H1 (cell line): Measurements from ENCODE around the gene COPZ1. TPM values are rescaled to one million over a fixed set of nuclear protein-coding genes. Genes with fewer than 3 reads are reported as not detected.
"Not testable (repeated sequence)": the region's sequence is repeated elsewhere in the genome, so short reads cannot be mapped to it uniquely, and the experiment has no call there.

Source experiments
- CTCF ChIA-PET: fragments of 300-600 bp; sonication (Branson Sonifier 250); formaldehyde crosslinking; loops from one replicate; lab custom pipeline; 2021; ENCODE audit not compliant: partially characterized antibody; lab: Charles Lee
- POLR2A ChIA-PET: fragments of 300-600 bp; sonication (Branson Sonifier 250); formaldehyde crosslinking; loops from one replicate; lab custom pipeline; 2021; ENCODE audit warnings: inconsistent platforms; ENCODE audit not compliant: partially characterized antibody; lab: Charles Lee
- DNase-seq, 2 experiments: peaks; one replicate each; pipeline versions ENCODE4 v3.0.0 to v3.0.0-alpha.2; 2010 to 2022; ENCODE audit warnings: low spot score in 2 of 2, low read depth in 1 of 2, mixed read lengths in 1 of 2
- FAIRE-seq: peaks from 2 replicates; lab custom pipeline; 2011; peaks lifted over from hg19 to GRCh38; lab: Jason Lieb, UNC
- H2AFZ ChIP-seq: 2 replicates; pipeline ENCODE4 v1.8.1; 2012; ENCODE audit warnings: low read length, inconsistent platforms
- H2AK5ac ChIP-seq: 2 replicates; pipeline ENCODE4 v1.6.1; 2013; ENCODE audit warnings: low read depth, low read length
- H2BK120ac ChIP-seq: replicated peaks from 2 replicates; pipeline ENCODE3; 2013; ENCODE audit warnings: low read depth, low read length, inconsistent platforms
- H2BK12ac ChIP-seq: 2 replicates; pipeline ENCODE4 v1.6.1; 2013; ENCODE audit warnings: low read depth, low read length
- H2BK15ac ChIP-seq: 2 replicates; pipeline ENCODE4 v1.6.1; 2013; ENCODE audit warnings: low read length
- H2BK20ac ChIP-seq: 2 replicates; pipeline ENCODE4 v1.6.1; 2013; ENCODE audit warnings: low read length
- H2BK5ac ChIP-seq: 2 replicates; pipeline ENCODE4 v1.6.1; 2013; ENCODE audit warnings: low read depth, low read length
- H3K14ac ChIP-seq: 2 replicates; pipeline ENCODE4 v1.6.1; 2013; ENCODE audit warnings: inconsistent platforms; ENCODE audit not compliant: insufficient read length
- H3K18ac ChIP-seq: 2 replicates; pipeline ENCODE4 v1.6.1; 2013; ENCODE audit warnings: low read length; ENCODE audit errors: extremely low read depth
- H3K23ac ChIP-seq: 2 replicates; pipeline ENCODE4 v1.6.1; 2013; ENCODE audit warnings: inconsistent platforms; ENCODE audit not compliant: insufficient read length
- H3K23me2 ChIP-seq: 2 replicates; pipeline ENCODE4 v1.6.1; 2013; ENCODE audit warnings: low read depth, low read length
- H3K27ac ChIP-seq: 2 replicates; pipeline ENCODE4 v1.6.1; 2011; ENCODE audit warnings: low read depth, low read length, inconsistent platforms
- H3K27me3 ChIP-seq, 4 experiments: replicated peaks in 1 of 4; 1 replicate in 1 of 4; 2 replicates in 3 of 4; pipeline versions ENCODE4 v1.6.1 to v1.8.1; 2011 to 2013; ENCODE audit warnings: low read length in 3 of 4, mild to moderate bottlenecking in 3 of 4, inconsistent platforms in 2 of 4, mixed read lengths in 2 of 4, moderate library complexity in 1 of 4; ENCODE audit not compliant: control insufficient read depth in 3 of 4, insufficient read depth in 3 of 4; ENCODE audit errors: extremely low read depth in 1 of 4
- H3K36me3 ChIP-seq, 4 experiments: 2 replicates each; pipeline versions ENCODE4 v1.6.1 to v1.8.1; 2011 to 2013; ENCODE audit warnings: mild to moderate bottlenecking in 4 of 4, low read length in 3 of 4, moderate library complexity in 2 of 4, control low read depth in 1 of 4, inconsistent platforms in 1 of 4; ENCODE audit not compliant: insufficient read depth in 4 of 4, control insufficient read depth in 2 of 4
- H3K4ac ChIP-seq: replicated peaks from 2 replicates; pipeline ENCODE3; 2013; ENCODE audit warnings: low read length, low read depth, mixed read lengths, inconsistent platforms; ENCODE audit not compliant: insufficient read length
- H3K4me1 ChIP-seq, 4 experiments: replicated peaks in 1 of 4; 1 replicate in 1 of 4; 2 replicates in 3 of 4; pipeline versions ENCODE4 v1.6.1 to v1.8.1; 2011 to 2013; ENCODE audit warnings: low read length in 3 of 4, inconsistent platforms in 2 of 4, mixed read lengths in 1 of 4; ENCODE audit not compliant: insufficient read depth in 4 of 4, control insufficient read depth in 3 of 4
- H3K4me2 ChIP-seq, 2 experiments: 2 replicates each; pipeline versions ENCODE4 v1.6.1 to v1.8.1; 2011 to 2013; ENCODE audit warnings: low read depth in 2 of 2, low read length in 2 of 2, control low read depth in 1 of 2, inconsistent platforms in 1 of 2, mild to moderate bottlenecking in 1 of 2; ENCODE audit not compliant: insufficient read depth in 1 of 2
- H3K4me3 ChIP-seq, 4 experiments: fragments of 200-600, 300-600 bp in 1 of 4; sonication (generic), shearing (Covaris generic), sonication (Bioruptor Twin) in 1 of 4; 2 replicates each; pipeline versions ENCODE4 v1.5.1 to v1.8.1; 2011 to 2016; ENCODE audit warnings: low read length in 4 of 4, low read depth in 3 of 4, control low read depth in 2 of 4, inconsistent platforms in 2 of 4, mild to moderate bottlenecking in 2 of 4, mixed read lengths in 1 of 4, moderate library complexity in 1 of 4; ENCODE audit not compliant: insufficient read depth in 2 of 4; ENCODE audit errors: extremely low read depth in 1 of 4
- H3K56ac ChIP-seq: replicated peaks from 2 replicates; pipeline ENCODE3; 2013; ENCODE audit warnings: low read depth, mild to moderate bottlenecking, mixed read lengths, low read length, inconsistent platforms; ENCODE audit not compliant: insufficient read length
- H3K79me1 ChIP-seq: 2 replicates; pipeline ENCODE4 v1.6.1; 2013; ENCODE audit warnings: low read depth, low read length, control low read depth
- H3K79me2 ChIP-seq, 2 experiments: 2 replicates each; pipeline versions ENCODE4 v1.6.1 to v1.8.1; 2012 to 2013; ENCODE audit warnings: low read length in 2 of 2, mild to moderate bottlenecking in 2 of 2, inconsistent platforms in 1 of 2; ENCODE audit not compliant: insufficient read depth in 2 of 2, control insufficient read depth in 1 of 2
- H3K9ac ChIP-seq, 4 experiments: replicated peaks in 1 of 4; 1 replicate in 1 of 4; 2 replicates in 3 of 4; pipeline versions ENCODE4 v1.6.1 to v1.8.1; 2011 to 2013; ENCODE audit warnings: low read depth in 3 of 4, low read length in 3 of 4, control low read depth in 2 of 4, mild to moderate bottlenecking in 2 of 4, moderate library complexity in 2 of 4, inconsistent platforms in 1 of 4; ENCODE audit errors: extremely low read depth in 1 of 4
- H3K9me3 ChIP-seq, 2 experiments: 2 replicates each; pipeline versions ENCODE4 v1.6.1 to v1.8.1; 2012 to 2013; ENCODE audit warnings: mild to moderate bottlenecking in 2 of 2, moderate library complexity in 2 of 2, control low read depth in 1 of 2, inconsistent platforms in 1 of 2, low read depth in 1 of 2, low read length in 1 of 2, mixed read lengths in 1 of 2; ENCODE audit not compliant: insufficient read depth in 2 of 2
- H4K20me1 ChIP-seq, 2 experiments: replicated peaks in 1 of 2; 2 replicates each; pipeline versions ENCODE3 to v1.8.1; 2011 to 2013; ENCODE audit warnings: inconsistent platforms in 2 of 2, low read length in 2 of 2, mild to moderate bottlenecking in 1 of 2; ENCODE audit not compliant: insufficient read depth in 2 of 2, control insufficient read depth in 1 of 2
- H4K5ac ChIP-seq: 2 replicates; pipeline ENCODE4 v1.6.1; 2013; ENCODE audit warnings: low read length, low read depth, mixed read lengths, inconsistent platforms; ENCODE audit not compliant: insufficient read length
- H4K8ac ChIP-seq: 2 replicates; pipeline ENCODE4 v1.8.0; 2013; ENCODE audit warnings: mild to moderate bottlenecking, moderate library complexity, low read length, inconsistent platforms; ENCODE audit not compliant: insufficient read depth; ENCODE audit errors: extremely low read depth
- H4K91ac ChIP-seq: replicated peaks from 2 replicates; pipeline ENCODE3; 2013; ENCODE audit warnings: low read length, mixed read lengths, inconsistent platforms; ENCODE audit not compliant: insufficient read length
- POLR2A ChIP-seq, 2 experiments: IDR thresholded peaks; 1 replicate in 1 of 2; 2 replicates in 1 of 2; pipeline ENCODE4 v1.6.1; 2011; ENCODE audit warnings: low read depth in 2 of 2, low read length in 2 of 2, mild to moderate bottlenecking in 2 of 2; ENCODE audit errors: control extremely low read depth in 1 of 2
- SIRT6 ChIP-seq: IDR thresholded peaks from one replicate; pipeline ENCODE4 v1.7.1; 2012; ENCODE audit warnings: low read length, inconsistent platforms
- SP4 ChIP-seq: IDR thresholded peaks from 2 replicates; pipeline ENCODE4 v1.6.1; 2012; ENCODE audit warnings: low read length, inconsistent platforms
- YY1 ChIP-seq: IDR thresholded peaks from 2 replicates; pipeline ENCODE4 v1.6.1; 2011; ENCODE audit warnings: low read depth, mild to moderate bottlenecking, low read length
- WGBS, 2 experiments: shearing (Covaris generic) in 1 of 2; methylation state at CpG; one replicate each; pipeline versions ENCODE4 v1.1.6 to v1.1.7; 2013 to 2015; ENCODE audit warnings: low lambda C conversion rate in 2 of 2, mixed read lengths in 2 of 2, inconsistent platforms in 1 of 2, low coverage in 1 of 2, missing lambda C conversion rate in 1 of 2; ENCODE audit not compliant: insufficient replicate concordance in 2 of 2, insufficient coverage in 1 of 2, insufficient read length in 1 of 2; ENCODE audit errors: extremely low coverage in 1 of 2, missing lambda C conversion rate in 1 of 2; 5-methylcytosine and 5-hydroxymethylcytosine counted together
- polyA plus RNA-seq, 7 experiments: library from polyadenylated mRNA; depleted of rRNA in 3 of 7; stranded (reverse) in 5 of 7; unstranded in 2 of 7; fragments of >200 nt in 5 of 7; fragments of 200-250 nt in 2 of 7; gene quantifications; 1 replicate in 5 of 7; 2 replicates in 1 of 7; 4 replicates in 1 of 7; pipeline versions ENCODE4 v1.2.1 to v1.2.3, GENCODE V29; 2011 to 2013; ENCODE audit warnings: missing spikeins in 2 of 7, mixed read lengths in 2 of 7
- total RNA-seq: library from RNA; stranded (reverse); fragmentation: NEBNext Ultra II Directional; extraction: Animal tissue kit (Norgen Biotek cat#: 25700); gene quantifications from 2 replicates; pipeline ENCODE4 v1.2.1, GENCODE V29; 2021

The COPZ1 gene
- total and polyA plus RNA-seq, 2 of the 8 experiments (the other 6 are each of a cell fraction or from before 2014, with no cell fraction given): 103 to 133 TPM

DNA sequence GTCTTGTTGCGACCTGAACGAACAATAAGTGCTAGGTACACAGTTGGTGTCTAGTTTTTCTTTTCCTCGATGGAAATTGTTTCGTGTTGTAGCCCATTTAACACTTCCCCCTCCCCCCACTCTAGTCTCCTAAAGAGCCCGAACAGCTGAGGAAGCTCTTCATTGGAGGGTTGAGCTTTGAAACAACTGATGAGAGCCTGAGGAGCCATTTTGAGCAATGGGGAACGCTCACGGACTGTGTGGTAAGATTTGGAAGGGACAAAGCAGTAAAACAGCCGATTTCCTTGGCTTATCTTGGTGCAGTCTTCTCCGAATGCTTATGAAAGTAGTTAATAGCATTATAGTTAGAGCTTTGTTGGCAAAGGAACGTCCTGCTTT, 43.7 kb upstream of the COPZ1 start:
- peaks cover 0 to 12% (median 8%) of the 10 kb centered on the region in 4 experiments; a peak in 5 of 7 replicates for H3K4me1 ChIP-seq
- peaks cover 13% of the 10 kb centered on the region for H3K23me2 ChIP-seq
- H4K20me1 ChIP-seq: peaks cover 20 to 26% of the 10 kb centered on the region in 2 experiments
- H3K9ac ChIP-seq: peak overlapping the region; percentile 97 to 100 (median 100)
- peak overlapping the region; percentile 98 for H4K5ac ChIP-seq
- not testable (repeated sequence) for DNase-seq, H2AFZ ChIP-seq, H3K27me3 ChIP-seq, H3K14ac ChIP-seq, H3K79me1 ChIP-seq, H3K23ac ChIP-seq, FAIRE-seq, H3K9me3 ChIP-seq, H2BK20ac ChIP-seq, H2BK15ac ChIP-seq
- WGBS, 2 experiments: 1% methylated on average over 10 of the region's 10 CpGs; no CpG with 5 or more reads in 1 of the 2 experiments
- peak overlapping the region; percentile 70 to 99 (median 90) for H3K4me3 ChIP-seq
- peak overlapping the region; percentile 99 for H3K4ac ChIP-seq
- peak overlapping the region; percentile 51; the same call in 1 of the 2 replicates for H2BK12ac ChIP-seq
- peak overlapping the region; percentile 3 for H2BK120ac ChIP-seq
- H3K56ac ChIP-seq: peak overlapping the region; percentile 85
- TF ChIP-seq SIRT6 (peak; percentile 47), SP4 (0 out of 2 replicates have a peak, but pooled peaks have one; percentile 12), YY1 (0 out of 2 replicates have a peak, but pooled peaks have one; percentile 47), POLR2A (IDR thresholded peaks at IDR 0.05; ENCODE audit: control extremely low read depth in 1 of 2, low read depth in 2 of 2, low read length in 2 of 2) (peak in 1 of 2 experiments; percentile 48; a peak in 2 of 3 replicates)
- H3K27ac ChIP-seq: peak overlapping the region; percentile 99
- H4K8ac ChIP-seq: peak overlapping the region; percentile 99; the same call in 1 of the 2 replicates
- ChIA-PET POLR2A (interaction anchor here (0.7 to 44.8 kb wide), 32 partner anchors 9 to 151 kb away, joined by 3 to 1006 read pairs (median 11); partner anchors contain the start of genes COPZ1, ITGA5 and NFE2), CTCF (interaction anchor here (0.5 to 12.3 kb wide), 6 partner anchors 12 to 87 kb away, joined by 3 to 90 read pairs (median 4); no protein-coding TSS in a partner anchor)
- peaks cover 34 to 65% (median 46%) of the 10 kb centered on the region in 4 experiments for H3K36me3 ChIP-seq
- H3K79me2 ChIP-seq: peaks cover 15 to 70% of the 10 kb centered on the region in 2 experiments
- peak overlapping the region; percentile 97 for H3K18ac ChIP-seq
- H3K4me2 ChIP-seq: peak overlapping the region; percentile 62 to 67
- H4K91ac ChIP-seq: peak overlapping the region; percentile 100
- H2AK5ac ChIP-seq: peak overlapping the region; percentile 99
- H2BK5ac ChIP-seq: peak overlapping the region; percentile 99
